GM19395 (cell line): ENCODE data around the gene TCF4.
A peak's percentile ranks its signal among the peaks of the same experiment; 100 is the strongest.

Source experiments
- ATAC-seq: cut with Tn5 transposase; IDR thresholded peaks from one replicate; pipeline ENCODE4 v1.9.1; 2021; ENCODE audit warnings: mild to moderate bottlenecking, moderate library complexity; ENCODE audit not compliant: unreplicated experiment

TCF4 gene

GRCh38 chr18:55356815-55357214, 231.2 kb downstream of the TCF4 start:
- ATAC-seq = no peak

GRCh38 chr18:55355223-55355622, 232.8 kb downstream of the TCF4 start:
- no peak for ATAC-seq

GRCh38 chr18:55354795-55355194, 233.2 kb downstream of the TCF4 start:
- no peak for ATAC-seq

- ATAC-seq = no peak
These were observed 234.2 kb downstream of the TCF4 start for GRCh38 chr18:55353806-55354205.

GRCh38 chr18:55353391-55353790, 234.6 kb downstream of the TCF4 start:
- no peak for ATAC-seq

- ATAC-seq = peak; percentile 63
These were observed 235.8 kb downstream of the TCF4 start for GRCh38 chr18:55351980-55352714.

- no peak for ATAC-seq
These were observed 236.7 kb downstream of the TCF4 start for GRCh38 chr18:55351241-55351691.

- no peak for ATAC-seq
These were observed 238.3 kb downstream of the TCF4 start for GRCh38 chr18:55349685-55350084.

- no peak for ATAC-seq
These were observed 240.8 kb downstream of the TCF4 start for GRCh38 chr18:55346961-55347740.

- ATAC-seq = no peak
These were observed 241.6 kb downstream of the TCF4 start for GRCh38 chr18:55346387-55346786.

GRCh38 chr18:55345103-55345950, 242.7 kb downstream of the TCF4 start:
- ATAC-seq = no peak

- ATAC-seq = peak; percentile 73
These were observed 244.5 kb downstream of the TCF4 start for GRCh38 chr18:55343396-55344073.

- ATAC-seq = no peak
These were observed 247.0 kb downstream of the TCF4 start for GRCh38 chr18:55340998-55341397.

GRCh38 chr18:55339990-55340389, 248.0 kb downstream of the TCF4 start:
- no peak for ATAC-seq

GRCh38 chr18:55338978-55339650, 248.9 kb downstream of the TCF4 start:
- no peak for ATAC-seq

- ATAC-seq = peak; percentile 69
These were observed 250.0 kb downstream of the TCF4 start for GRCh38 chr18:55337908-55338521.

- ATAC-seq = no peak
These were observed 250.9 kb downstream of the TCF4 start for GRCh38 chr18:55337138-55337537.

- ATAC-seq = no peak
These were observed 251.4 kb downstream of the TCF4 start for GRCh38 chr18:55336438-55337100.

GRCh38 chr18:55334875-55335274, 253.1 kb downstream of the TCF4 start:
- ATAC-seq = no peak
